ENCODE measurements around the gene WDR7.
A peak's percentile ranks its signal among the peaks of the same experiment; 100 is the strongest.

The WDR7 gene

DNA sequence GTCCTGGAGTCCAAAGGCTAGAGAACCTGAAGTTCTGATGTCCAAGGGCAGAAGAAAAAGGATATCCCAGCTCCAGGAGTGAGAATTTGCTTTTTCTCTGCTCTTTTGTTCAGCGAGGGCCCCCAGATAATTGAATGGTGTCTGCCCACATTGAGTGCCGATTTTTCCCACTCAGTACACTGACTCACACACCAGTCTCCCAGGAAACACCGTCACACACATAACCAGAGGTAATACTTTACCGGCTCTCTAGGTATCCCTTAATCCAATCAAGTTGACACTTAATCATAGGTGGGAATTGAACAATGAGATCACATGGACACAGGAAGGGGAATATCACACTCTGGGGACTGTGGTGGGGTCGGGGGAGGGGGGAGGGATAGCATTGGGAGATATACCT lies 161.5 kb downstream of the WDR7 start:
- DNase-seq, result no peak

DNA sequence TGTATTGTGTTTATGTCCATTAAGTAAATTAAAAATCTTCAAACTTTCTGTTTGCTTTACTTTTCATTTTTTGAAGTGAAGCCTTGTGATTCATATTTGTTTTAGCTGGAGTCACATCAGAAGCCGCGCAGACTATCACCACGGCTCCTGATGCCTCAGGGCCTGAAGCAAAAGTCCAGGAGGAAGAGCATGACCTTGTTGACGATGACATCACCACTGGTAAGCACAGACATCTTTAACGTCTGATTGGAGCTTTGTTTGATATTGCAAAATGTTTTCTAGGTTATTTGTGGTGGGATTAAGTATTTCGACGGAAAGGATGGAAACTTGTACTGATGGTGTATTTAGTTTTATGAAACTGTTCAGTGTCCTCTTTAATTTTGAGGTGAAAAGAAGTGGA lies 164.8 kb downstream of the WDR7 start:
- no peak for DNase-seq

DNA sequence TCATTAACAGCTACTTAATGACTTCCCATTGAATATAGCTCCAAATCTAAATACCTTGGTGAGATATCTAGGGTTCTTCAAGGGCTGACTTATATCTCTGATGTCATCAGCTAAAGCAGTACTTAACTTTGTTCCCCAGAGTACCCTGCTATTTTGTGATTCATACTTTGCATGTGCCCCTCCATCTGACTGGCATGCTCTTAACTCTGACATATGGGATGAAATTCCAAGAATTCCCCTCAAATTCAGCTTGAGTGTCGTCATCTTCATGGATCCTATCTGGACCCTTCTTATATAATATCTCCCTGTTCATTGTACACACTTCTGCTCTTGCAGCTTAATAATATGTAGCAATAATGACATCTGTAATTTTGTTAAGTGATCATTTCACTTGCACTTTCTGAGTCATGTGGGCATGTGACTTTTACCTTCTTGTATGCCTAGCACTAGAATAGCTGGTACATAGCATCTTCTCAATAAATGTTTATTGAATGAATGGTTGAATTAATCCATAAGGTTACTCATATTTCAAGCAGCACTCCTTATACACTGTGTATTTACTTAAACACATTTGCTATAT lies 172.9 kb downstream of the WDR7 start:
- DNase-seq, result no peak

DNA sequence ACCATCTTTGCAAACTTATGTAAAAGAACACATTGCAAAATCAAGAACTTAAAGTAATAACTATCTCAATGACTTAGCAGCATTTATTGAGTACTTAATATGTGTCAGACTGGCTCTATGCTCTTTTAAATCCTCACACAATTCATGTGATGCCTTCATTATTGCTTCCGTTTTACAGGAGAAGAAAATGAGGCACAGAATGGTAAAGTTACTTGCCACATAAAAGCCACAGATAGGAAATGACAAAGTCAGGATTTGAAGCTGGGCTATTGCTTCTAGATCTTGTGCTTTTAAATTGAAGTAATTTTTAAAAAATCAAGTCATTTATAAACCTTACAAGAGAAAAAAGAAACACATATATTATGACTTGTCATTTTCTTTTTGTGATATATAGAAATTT lies 174.2 kb downstream of the WDR7 start:
- no peak for DNase-seq

DNA sequence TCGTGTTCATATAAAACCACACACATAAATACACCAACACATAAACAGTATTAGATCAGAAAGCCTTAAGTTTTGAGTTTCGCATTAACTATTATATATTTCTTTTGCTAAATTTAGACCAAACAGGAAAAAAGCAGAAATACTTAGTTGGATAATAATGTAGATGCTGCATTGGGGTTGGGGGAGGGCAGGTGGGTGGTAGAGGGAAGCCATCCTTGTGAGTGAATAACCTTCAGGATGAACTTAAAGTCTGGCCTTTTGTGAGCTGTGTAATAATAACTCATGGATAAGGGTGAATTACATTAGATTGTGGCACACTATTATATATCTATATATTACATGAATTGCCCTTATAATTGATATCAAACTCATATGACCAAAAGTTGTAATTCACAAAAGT lies 174.7 kb downstream of the WDR7 start:
- DNase-seq, result no peak

DNA sequence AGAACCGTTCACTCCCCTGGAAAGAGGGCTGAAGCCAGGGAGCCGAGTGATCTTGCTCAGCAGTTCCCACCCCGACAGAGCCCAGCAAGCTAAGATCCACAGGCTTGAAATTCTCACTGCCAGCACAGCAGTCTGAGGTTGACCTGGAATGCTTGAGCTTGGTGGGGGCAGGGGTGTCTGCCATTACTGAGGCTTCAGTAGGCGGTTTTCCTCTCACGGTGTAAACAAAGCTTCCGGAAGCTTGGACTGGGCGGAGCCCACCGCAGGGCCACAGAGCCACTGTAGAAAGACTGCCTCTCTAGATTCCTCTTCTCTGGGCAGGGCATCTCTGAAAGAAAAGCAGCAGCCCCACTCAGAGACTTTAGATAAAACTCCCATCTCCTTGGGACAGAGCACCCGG lies 180.8 kb downstream of the WDR7 start:
- no peak for DNase-seq

DNA sequence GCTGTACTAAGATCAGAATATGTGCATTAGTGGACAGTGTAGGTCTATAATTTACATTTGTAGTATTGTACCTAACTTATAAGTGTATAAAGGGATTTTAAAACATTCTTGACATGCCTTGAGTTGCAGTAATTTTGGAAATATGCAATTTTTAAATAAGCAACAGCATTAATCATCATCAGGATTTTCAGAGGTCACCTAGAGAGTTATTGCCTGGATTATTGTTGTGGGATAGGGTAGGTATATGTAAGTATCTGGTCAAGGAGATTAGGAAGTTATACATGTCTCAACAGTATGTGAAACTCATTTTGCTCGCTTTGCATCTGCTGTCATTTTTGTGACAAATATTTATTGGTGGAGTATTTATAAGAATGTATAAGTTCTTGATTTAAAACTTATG lies 184.2 kb downstream of the WDR7 start:
- DNase-seq, result no peak

GRCh38 chr18:56836173-56836572 lies 185.0 kb downstream of the WDR7 start:
- no peak for DNase-seq

DNA sequence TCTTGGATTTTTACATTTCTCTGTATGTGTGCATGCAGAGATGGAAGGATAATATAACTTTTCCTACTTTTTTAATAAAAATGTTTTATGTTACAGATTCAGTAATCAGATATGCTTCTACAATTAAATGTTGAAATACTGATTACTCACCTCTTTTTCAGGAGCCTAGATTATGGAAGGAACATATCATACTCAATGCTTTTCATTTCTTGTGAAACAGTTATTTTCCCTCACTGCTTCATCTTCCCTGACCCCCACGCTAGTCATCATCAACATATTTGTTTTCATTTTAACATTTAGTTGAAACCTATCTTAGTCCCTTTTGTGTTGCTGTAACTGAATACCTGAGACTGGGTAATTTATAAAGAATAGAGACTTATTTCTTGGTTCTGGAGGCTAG lies 190.7 kb downstream of the WDR7 start:
- DNase-seq, result no peak

GRCh38 chr18:56843241-56843640 lies 192.1 kb downstream of the WDR7 start:
- no peak for DNase-seq

DNA sequence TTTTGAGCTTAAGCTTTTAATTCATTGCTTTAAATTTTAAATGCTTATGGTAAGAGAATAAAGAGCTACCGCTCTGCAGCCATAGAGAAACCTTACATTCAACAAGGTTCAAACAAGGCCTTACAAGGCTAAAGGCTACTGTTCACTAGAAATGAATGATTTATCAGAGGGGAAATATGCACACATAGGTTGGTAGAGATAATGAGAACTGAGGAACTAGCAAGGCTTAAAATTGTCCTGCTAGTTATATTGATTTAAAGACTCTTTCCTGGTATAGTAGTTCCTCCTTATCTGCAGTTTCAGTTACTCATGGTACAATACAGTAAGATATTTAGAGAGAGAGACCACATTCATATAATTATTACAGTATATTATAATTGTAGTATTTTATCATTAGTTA lies 193.4 kb downstream of the WDR7 start:
- DNase-seq, result no peak

DNA sequence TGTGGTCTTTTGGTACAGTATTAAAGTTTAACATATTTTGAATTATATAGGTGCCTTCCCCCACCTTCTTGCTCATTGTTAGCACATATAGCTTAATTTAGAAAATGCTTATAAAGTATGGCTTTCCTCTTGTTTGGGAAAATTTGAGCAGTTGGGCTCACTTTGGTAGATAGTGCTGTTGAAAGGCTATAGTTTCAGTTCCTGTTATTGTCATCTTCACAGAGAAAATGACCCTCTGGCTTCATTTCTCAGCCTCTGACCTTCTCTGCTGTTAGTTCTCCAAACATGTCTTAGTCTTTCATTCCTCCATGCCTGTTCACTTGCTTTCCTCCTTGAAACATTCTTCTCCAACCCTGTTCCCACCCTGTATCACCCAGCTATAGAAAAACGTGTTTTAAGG lies 200.6 kb downstream of the WDR7 start:
- no peak for DNase-seq

GRCh38 chr18:56853961-56854360 lies 202.8 kb downstream of the WDR7 start:
- no peak for DNase-seq

DNA sequence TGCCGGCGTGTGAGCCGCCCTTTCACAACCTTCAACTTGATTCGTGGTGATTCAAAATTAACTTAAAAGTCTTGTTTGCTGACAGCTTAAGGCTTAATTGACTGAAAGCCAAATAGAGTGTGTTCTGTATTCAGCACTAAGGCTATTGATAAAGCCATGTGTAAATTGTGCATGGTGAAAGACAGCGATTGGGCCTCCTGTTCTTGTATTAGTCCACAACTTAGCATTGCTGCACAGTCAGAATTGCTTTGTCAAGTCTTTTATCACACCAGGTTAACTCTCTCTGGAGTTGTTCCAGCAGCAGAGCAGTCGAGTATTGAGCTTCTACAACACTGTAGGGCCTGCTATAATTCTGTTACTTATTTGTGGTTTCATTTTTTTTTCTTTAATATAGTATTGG lies 210.1 kb downstream of the WDR7 start:
- no peak for DNase-seq

- peak; percentile 3 for DNase-seq
Observed at GRCh38 chr18:56869189-56869777, 218.1 kb downstream of the WDR7 start.

DNA sequence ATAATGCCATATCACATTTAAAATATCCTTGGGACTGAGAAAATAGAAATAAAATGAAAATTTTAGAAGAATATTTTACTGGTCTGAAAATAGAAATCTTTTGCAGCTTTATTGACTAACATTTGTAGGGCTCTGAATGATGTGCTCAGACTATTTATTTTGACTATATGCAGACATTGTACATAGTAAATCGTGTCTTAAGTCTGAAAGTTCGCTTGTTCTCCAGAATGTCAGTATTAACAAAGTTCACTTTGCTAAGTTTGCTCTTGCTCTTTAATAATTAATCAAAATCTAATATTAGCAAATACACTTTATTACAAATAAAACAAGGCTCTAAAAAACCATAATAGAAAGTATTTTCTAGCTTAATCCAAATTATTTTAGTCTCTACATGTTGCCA lies 219.8 kb downstream of the WDR7 start:
- no peak for DNase-seq

- no peak for DNase-seq
Observed at GRCh38 chr18:56872140-56872539, 221.0 kb downstream of the WDR7 start.

GRCh38 chr18:56873441-56874140 lies 222.4 kb downstream of the WDR7 start:
- peak; percentile 2 for DNase-seq

- DNase-seq, result no peak
Observed at GRCh38 chr18:56878711-56879110, 227.6 kb downstream of the WDR7 start.

- no peak for DNase-seq
Observed at GRCh38 chr18:56884511-56884910, 233.4 kb downstream of the WDR7 start.

- no peak for DNase-seq
Observed at GRCh38 chr18:56888978-56889377, 237.8 kb downstream of the WDR7 start.

DNA sequence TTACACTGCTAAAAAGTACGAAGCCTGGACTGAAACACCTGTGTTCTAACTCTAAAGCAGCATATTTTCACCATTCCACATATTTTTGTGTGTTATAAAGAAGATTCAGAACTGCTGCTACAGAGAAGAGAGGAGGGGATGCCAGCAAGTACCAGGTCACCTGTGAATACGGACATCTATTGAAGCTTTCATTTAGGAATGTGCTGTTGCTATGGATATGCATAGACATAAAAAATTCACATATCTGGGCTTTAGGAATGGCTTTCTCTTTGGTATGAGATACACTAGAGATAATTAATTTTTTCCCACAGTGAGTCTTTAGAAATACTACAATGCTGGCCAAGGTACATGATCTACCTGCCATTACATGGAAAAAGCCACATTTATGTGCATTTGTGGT lies 238.5 kb downstream of the WDR7 start:
- DNase-seq, result no peak

GRCh38 chr18:56890632-56891031 lies 239.5 kb downstream of the WDR7 start:
- no peak for DNase-seq

- no peak for DNase-seq
Observed at GRCh38 chr18:56891116-56891515, 240.0 kb downstream of the WDR7 start.

DNA sequence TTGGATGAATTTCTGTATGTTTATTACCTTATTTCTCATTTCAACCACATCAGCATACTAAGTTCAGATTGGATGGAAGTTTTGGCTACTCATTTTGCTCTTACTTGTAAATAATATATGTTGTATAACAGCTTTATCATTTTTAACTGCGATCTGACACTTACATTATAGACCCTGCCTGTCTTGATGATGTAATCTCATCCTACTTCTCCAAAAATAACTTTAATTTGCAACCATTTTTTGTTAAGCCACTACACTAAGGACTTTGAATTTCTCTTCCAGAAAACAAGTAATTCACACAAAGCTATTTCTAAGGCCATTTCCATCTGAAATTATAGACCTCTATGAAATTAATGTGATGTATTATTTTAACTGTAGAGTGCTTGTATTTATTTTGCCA lies 240.7 kb downstream of the WDR7 start:
- no peak for DNase-seq

All from central memory CD4-positive, alpha-beta T cell (primary cell).